Measurements from ENCODE around the gene CACNA2D1.

CACNA2D1 gene

GRCh38 chr7:82173400-82174021, 270.1 kb downstream of the CACNA2D1 start:
- H3K36me3 Mint-ChIP-seq = no peaks in the 10 kb centered on the region
- H3K27ac Mint-ChIP-seq = no peak overlapping the region
- no peaks in the 10 kb centered on the region for H3K9me3 Mint-ChIP-seq
- H3K4me1 Mint-ChIP-seq = no peaks in the 10 kb centered on the region
- no peaks in the 10 kb centered on the region for H3K27me3 Mint-ChIP-seq
- DNase-seq (ENCODE audit: low spot score in 2 of 2) (no peak), ATAC-seq (ENCODE audit: low read depth) (no peak)
- H3K4me3 Mint-ChIP-seq = no peak overlapping the region

DNA sequence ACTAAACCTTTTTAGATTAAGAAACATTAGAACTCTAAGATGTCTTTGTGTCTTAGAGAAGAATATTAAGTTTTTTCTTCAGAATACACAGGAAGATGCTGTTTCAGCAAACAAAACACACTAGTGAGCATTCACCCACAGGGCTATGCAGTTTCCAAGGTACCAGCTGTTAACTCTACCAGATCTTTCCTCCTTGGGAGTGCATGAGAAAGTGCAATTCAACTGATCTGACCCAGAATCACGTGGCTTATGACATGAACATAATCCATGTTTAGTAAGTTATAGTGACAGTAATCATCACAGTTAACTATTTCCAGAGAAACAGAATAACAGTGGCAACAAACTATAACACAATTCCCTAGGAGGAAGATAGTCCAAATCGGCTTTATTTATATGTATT, 270.7 kb downstream of the CACNA2D1 start:
- ATAC-seq (ENCODE audit: low read depth) = no peak
- no peak overlapping the region for H3K4me3 Mint-ChIP-seq

GRCh38 chr7:82172017-82172416, 271.6 kb downstream of the CACNA2D1 start:
- Mint-ChIP-seq H3K36me3 (no peaks in the 10 kb centered on the region), H3K9me3 (no peaks in the 10 kb centered on the region), H3K4me1 (no peaks in the 10 kb centered on the region), H3K27ac (no peak overlapping the region), H3K4me3 (no peak overlapping the region), H3K27me3 (no peaks in the 10 kb centered on the region)
- no peak for ATAC-seq (ENCODE audit: low read depth)
- no peak for DNase-seq (ENCODE audit: low spot score in 2 of 2)

More for the DNA sequence above, 270.7 kb downstream of the CACNA2D1 start:
- no peak overlapping the region for H3K27ac Mint-ChIP-seq
- H3K4me1 Mint-ChIP-seq = no peaks in the 10 kb centered on the region
- no peaks in the 10 kb centered on the region for H3K9me3 Mint-ChIP-seq
- DNase-seq (ENCODE audit: low spot score in 2 of 2) = no peak
- H3K27me3 Mint-ChIP-seq = no peaks in the 10 kb centered on the region
- H3K36me3 Mint-ChIP-seq = no peaks in the 10 kb centered on the region

DNA sequence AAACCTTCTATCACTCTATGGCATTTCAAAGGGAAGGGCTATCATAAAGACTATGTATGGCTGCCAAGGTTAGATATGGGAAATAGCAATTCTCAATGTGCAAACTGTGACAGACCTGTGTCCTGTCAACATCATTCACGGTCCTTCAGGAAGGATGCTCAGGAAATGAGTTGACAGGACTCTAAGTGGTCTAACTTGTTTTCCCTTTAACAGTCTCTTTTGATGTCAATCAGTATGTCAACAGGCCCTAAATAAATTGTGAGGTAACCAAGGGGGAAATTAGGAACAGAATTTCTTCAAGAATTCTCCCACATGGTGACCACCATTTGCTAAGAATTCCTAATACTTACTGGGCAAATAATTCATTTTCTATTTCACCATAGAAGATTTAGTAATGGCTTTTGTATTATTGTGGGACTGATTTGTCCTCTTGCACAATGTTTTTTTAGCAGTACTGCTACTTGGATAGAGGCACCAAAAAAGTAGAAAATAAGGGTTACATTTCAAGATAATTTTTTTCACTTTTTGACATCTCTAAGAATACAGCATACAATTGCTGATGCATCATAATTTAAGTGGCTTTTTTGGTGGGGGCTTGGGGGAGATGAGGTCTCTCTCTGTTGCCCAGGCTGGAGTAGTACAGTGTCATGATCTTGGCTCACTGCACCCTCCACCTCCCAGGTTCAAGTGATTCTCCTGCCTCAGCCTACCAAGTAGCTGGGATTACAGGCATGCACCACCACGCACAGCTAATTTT, 275.8 kb downstream of the CACNA2D1 start:
- ATAC-seq (ENCODE audit: low read depth) = no peak
- H3K9me3 Mint-ChIP-seq = peaks cover 2% of the 10 kb centered on the region
- H3K4me1 Mint-ChIP-seq = no peaks in the 10 kb centered on the region
- H3K27ac Mint-ChIP-seq = no peak overlapping the region
- no peak overlapping the region for H3K4me3 Mint-ChIP-seq
- H3K27me3 Mint-ChIP-seq = no peaks in the 10 kb centered on the region
- no peaks in the 10 kb centered on the region for H3K36me3 Mint-ChIP-seq
- no peak for DNase-seq (ENCODE audit: low spot score in 2 of 2)

DNA sequence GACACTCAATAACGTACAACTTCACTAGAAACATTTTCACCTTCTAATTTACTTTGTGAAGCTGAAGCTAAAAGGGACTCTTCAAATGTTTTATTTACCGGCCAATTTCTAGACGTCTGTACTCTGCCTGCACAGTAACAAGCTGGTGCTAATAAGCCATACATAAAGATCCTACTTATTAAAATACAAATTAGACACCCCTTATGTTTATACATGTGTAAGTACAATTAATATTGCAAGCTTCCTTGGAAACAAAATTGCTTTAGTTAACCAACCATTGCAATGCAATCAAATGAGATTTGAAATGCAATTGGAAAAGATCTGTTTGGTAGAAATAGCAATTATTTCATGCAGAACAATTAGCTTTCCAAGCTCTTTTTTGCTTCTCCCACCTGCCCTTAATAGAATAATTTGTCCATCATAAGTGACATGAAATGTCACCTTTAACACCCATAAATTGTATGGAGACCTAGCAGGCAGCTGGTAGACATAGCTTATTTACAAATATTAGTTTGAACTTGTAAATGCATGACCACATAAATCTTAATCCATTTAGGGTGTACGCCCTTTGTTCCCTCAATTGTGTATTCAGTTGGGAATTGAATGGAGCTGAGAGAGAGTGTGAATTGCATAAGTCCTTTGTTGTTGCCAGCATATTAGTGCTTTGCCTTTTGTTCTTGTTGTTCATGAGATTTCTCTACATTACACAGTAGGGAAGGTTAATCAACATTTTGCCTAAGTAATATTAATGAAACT, 277.1 kb downstream of the CACNA2D1 start:
- no peak overlapping the region for H3K27ac Mint-ChIP-seq
- no peaks in the 10 kb centered on the region for H3K27me3 Mint-ChIP-seq
- no peak for DNase-seq (ENCODE audit: low spot score in 2 of 2)
- ATAC-seq (ENCODE audit: low read depth) = no peak
- peaks cover 5% of the 10 kb centered on the region for H3K9me3 Mint-ChIP-seq
- H3K4me1 Mint-ChIP-seq = no peaks in the 10 kb centered on the region
- no peak overlapping the region for H3K4me3 Mint-ChIP-seq
- H3K36me3 Mint-ChIP-seq = no peaks in the 10 kb centered on the region

- Mint-ChIP-seq H3K4me1 (no peaks in the 10 kb centered on the region), H3K4me3 (no peak overlapping the region), H3K36me3 (no peaks in the 10 kb centered on the region), H3K27me3 (no peaks in the 10 kb centered on the region), H3K9me3 (peaks cover 5% of the 10 kb centered on the region), H3K27ac (no peak overlapping the region)
- ATAC-seq (ENCODE audit: low read depth) (no peak), DNase-seq (ENCODE audit: low spot score in 2 of 2) (no peak)
Observed at GRCh38 chr7:82164813-82165212, 278.8 kb downstream of the CACNA2D1 start.

DNA sequence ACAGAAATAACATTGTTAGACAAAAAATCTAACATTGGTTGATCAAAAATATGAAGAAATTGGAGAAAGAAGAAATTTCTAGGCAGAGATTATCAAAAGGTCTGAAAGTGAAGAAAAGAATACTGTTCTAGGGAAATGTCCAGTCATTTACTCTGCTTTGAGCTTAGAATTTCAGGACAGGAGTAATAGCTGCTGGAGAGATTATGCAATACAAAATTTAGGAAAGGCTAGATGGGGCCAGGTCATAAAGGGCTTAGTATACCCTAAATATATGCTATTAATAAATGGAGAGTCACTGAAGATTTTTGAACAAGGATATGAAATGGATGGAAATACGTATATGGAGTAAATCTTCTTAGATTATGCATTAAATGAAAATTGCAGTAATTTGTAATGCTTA, 279.2 kb downstream of the CACNA2D1 start:
- DNase-seq (ENCODE audit: low spot score in 2 of 2) (no peak), ATAC-seq (ENCODE audit: low read depth) (no peak)
- Mint-ChIP-seq H3K9me3 (peaks cover 5% of the 10 kb centered on the region), H3K27me3 (no peaks in the 10 kb centered on the region), H3K27ac (no peak overlapping the region), H3K4me3 (no peak overlapping the region), H3K36me3 (no peaks in the 10 kb centered on the region), H3K4me1 (no peaks in the 10 kb centered on the region)

DNA sequence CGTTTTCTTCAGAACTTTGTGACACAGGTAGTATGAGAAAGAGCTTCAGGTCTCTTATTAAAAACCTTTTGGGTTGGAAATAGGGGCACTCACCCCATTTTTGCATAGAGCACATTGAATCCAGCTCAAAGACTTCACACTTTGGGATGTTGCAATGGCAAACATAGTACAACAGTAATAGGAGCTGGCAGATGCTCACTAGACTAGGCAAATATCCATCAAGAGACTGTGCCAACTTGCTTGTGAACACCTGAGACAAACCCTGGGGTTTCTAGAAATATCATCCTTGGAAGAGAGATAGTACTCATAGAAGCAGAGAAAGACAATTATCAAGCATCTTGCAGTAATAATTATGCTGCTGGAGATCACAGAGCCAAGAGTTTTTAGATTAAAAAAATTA, 280.0 kb downstream of the CACNA2D1 start:
- ATAC-seq (ENCODE audit: low read depth) = no peak
- H3K27me3 Mint-ChIP-seq = no peaks in the 10 kb centered on the region
- no peaks in the 10 kb centered on the region for H3K4me1 Mint-ChIP-seq
- H3K9me3 Mint-ChIP-seq = peaks cover 5% of the 10 kb centered on the region
- no peak overlapping the region for H3K27ac Mint-ChIP-seq
- H3K36me3 Mint-ChIP-seq = no peaks in the 10 kb centered on the region
- no peak for DNase-seq (ENCODE audit: low spot score in 2 of 2)
- H3K4me3 Mint-ChIP-seq = no peak overlapping the region

- no peaks in the 10 kb centered on the region for H3K36me3 Mint-ChIP-seq
- H3K9me3 Mint-ChIP-seq = peaks cover 5% of the 10 kb centered on the region
- DNase-seq (ENCODE audit: low spot score in 2 of 2) (no peak), ATAC-seq (ENCODE audit: low read depth) (no peak)
- H3K4me3 Mint-ChIP-seq = no peak overlapping the region
- H3K27me3 Mint-ChIP-seq = no peaks in the 10 kb centered on the region
- H3K4me1 Mint-ChIP-seq = no peaks in the 10 kb centered on the region
- no peak overlapping the region for H3K27ac Mint-ChIP-seq
Observed at GRCh38 chr7:82162289-82162688, 281.3 kb downstream of the CACNA2D1 start.

DNA sequence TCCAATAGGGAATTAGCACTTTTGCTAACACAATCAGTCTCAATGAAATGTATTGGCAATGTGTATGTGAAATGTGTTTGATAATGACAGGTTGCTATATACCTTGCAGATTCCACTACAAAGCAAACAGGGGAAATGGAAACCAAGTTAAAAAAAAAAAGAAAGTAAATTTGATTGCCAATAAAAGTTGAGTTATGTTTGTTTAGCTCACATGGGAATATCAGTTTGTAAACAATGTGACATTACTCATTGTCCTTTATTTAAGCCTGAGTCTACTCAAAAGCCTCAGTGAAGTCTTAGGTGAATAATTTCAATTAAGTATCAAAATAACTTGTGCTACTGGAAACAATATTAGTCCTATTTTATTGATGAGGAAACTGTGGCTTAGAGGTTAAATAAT, 285.2 kb downstream of the CACNA2D1 start:
- peaks cover 4% of the 10 kb centered on the region for H3K9me3 Mint-ChIP-seq
- DNase-seq (ENCODE audit: low spot score in 2 of 2) (no peak), ATAC-seq (ENCODE audit: low read depth) (no peak)
- no peaks in the 10 kb centered on the region for H3K4me1 Mint-ChIP-seq
- H3K4me3 Mint-ChIP-seq = no peak overlapping the region
- H3K36me3 Mint-ChIP-seq = no peaks in the 10 kb centered on the region
- H3K27me3 Mint-ChIP-seq = no peaks in the 10 kb centered on the region
- no peak overlapping the region for H3K27ac Mint-ChIP-seq

DNA sequence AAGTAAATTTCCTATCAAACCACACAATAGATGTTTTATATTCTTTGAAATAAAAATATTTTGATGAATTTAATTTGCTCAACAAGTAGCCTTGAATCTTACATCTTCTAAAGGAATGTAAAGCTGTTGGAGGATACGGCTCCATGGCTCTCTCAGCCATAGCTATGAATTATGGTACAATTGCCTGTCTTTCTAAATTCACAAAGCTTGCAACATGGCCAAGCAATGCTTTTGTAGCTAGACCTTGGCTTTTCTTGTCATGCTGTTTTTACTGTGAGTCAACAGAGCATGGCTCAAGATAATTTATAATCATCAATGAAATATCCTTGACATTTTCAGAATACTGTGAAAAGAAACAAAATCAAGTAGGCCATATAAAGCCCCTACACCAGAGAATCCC, 286.7 kb downstream of the CACNA2D1 start:
- Mint-ChIP-seq H3K27ac (no peak overlapping the region), H3K4me1 (no peaks in the 10 kb centered on the region), H3K27me3 (no peaks in the 10 kb centered on the region), H3K36me3 (no peaks in the 10 kb centered on the region), H3K9me3 (peaks cover 2% of the 10 kb centered on the region), H3K4me3 (no peak overlapping the region)
- ATAC-seq (ENCODE audit: low read depth) (no peak), DNase-seq (ENCODE audit: low spot score in 2 of 2) (no peak)

GRCh38 chr7:82156168-82156567, 287.4 kb downstream of the CACNA2D1 start:
- H3K27ac Mint-ChIP-seq = no peak overlapping the region
- no peaks in the 10 kb centered on the region for H3K4me1 Mint-ChIP-seq
- H3K27me3 Mint-ChIP-seq = no peaks in the 10 kb centered on the region
- H3K9me3 Mint-ChIP-seq = no peaks in the 10 kb centered on the region
- no peaks in the 10 kb centered on the region for H3K36me3 Mint-ChIP-seq
- DNase-seq (ENCODE audit: low spot score in 2 of 2) (no peak), ATAC-seq (ENCODE audit: low read depth) (no peak)
- H3K4me3 Mint-ChIP-seq = no peak overlapping the region

DNA sequence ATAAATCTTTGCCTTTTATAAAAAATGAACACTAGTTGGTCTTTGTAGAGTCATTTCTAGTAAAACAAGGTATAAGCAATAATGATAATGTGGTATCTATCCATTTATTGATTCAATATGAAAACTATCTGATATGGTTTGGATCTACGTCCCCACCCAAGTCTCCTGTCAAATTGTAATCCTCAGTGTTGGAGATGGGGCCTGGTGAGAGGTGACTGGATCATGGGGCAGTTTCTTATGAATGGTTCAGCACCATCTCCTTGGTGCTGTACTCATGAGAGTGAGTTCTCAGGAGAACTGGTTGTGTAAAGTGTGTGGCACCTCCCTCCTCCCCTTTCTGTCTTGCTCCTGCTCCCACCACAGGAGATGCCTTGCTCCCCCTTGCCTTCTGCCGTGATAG, 288.8 kb downstream of the CACNA2D1 start:
- Mint-ChIP-seq H3K9me3 (no peaks in the 10 kb centered on the region), H3K27me3 (no peaks in the 10 kb centered on the region), H3K36me3 (no peaks in the 10 kb centered on the region), H3K4me3 (no peak overlapping the region), H3K27ac (no peak overlapping the region), H3K4me1 (no peaks in the 10 kb centered on the region)
- DNase-seq (ENCODE audit: low spot score in 2 of 2) (no peak), ATAC-seq (ENCODE audit: low read depth) (no peak)

- Mint-ChIP-seq H3K4me1 (no peaks in the 10 kb centered on the region), H3K9me3 (peaks cover 2% of the 10 kb centered on the region), H3K4me3 (no peak overlapping the region), H3K27me3 (no peaks in the 10 kb centered on the region), H3K36me3 (no peaks in the 10 kb centered on the region), H3K27ac (no peak overlapping the region)
- DNase-seq (ENCODE audit: low spot score in 2 of 2) = no peak
- no peak for ATAC-seq (ENCODE audit: low read depth)
Observed at GRCh38 chr7:82153776-82154175, 289.8 kb downstream of the CACNA2D1 start.
